GM19193 (cell line): Measurements from ENCODE around the gene DOK1.

ENCODE experiments used
- POLR2A ChIP-seq: IDR thresholded peaks from 4 replicates; pipeline ENCODE4 v1.6.1; 2011; ENCODE audit not compliant: insufficient read depth, insufficient read length; ENCODE audit errors: extremely low read depth

Gene DOK1

GRCh38 chr2:74551942-74552913 is 2.3 kb upstream of the DOK1 start:
- no peak for TF ChIP-seq POLR2A

GRCh38 chr2:74552914-74553811 is 1.4 kb upstream of the DOK1 start:
- TF ChIP-seq POLR2A, result no peak

- TF ChIP-seq POLR2A, result peak; percentile 57
Measured at GRCh38 chr2:74554820-74555531, 456 bp downstream of the DOK1 start.

DNA sequence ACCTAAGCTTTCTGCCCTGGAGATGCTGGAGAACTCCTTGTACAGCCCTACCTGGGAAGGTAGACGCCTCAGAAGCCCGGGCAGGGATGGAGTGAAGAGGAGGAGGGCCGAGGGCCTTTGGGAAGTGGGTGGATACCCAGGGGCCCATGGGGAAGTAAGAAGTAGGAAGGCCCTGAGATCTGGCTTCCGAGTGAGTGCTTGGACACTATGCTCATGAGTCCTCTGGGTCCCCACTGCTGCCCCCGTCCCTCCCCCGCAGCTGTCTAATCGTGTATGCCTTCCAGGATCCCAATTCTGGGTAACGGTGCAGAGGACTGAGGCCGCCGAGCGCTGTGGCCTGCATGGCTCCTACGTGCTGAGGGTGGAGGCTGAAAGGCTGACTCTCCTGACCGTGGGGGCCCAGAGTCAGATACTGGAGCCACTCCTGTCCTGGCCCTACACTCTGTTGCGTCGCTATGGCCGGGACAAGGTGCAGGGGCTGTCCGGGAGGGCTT is 1.1 kb downstream of the DOK1 start:
- TF ChIP-seq POLR2A, result no peak

DNA sequence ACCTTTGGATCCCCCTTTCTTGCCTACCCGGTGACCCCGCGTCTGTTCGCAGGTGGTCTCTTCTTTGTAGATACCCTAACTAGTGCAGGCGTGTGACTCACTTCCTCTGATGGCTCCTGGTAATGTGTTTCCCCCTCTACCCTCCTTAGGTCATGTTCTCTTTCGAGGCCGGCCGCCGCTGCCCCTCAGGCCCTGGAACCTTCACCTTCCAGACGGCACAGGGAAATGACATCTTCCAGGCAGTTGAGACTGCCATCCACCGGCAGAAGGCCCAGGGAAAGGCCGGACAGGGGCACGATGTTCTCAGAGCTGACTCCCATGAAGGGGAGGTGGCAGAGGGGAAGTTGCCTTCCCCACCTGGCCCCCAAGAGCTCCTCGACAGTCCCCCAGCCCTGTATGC is 1.6 kb downstream of the DOK1 start:
- TF ChIP-seq POLR2A, result no peak

DNA sequence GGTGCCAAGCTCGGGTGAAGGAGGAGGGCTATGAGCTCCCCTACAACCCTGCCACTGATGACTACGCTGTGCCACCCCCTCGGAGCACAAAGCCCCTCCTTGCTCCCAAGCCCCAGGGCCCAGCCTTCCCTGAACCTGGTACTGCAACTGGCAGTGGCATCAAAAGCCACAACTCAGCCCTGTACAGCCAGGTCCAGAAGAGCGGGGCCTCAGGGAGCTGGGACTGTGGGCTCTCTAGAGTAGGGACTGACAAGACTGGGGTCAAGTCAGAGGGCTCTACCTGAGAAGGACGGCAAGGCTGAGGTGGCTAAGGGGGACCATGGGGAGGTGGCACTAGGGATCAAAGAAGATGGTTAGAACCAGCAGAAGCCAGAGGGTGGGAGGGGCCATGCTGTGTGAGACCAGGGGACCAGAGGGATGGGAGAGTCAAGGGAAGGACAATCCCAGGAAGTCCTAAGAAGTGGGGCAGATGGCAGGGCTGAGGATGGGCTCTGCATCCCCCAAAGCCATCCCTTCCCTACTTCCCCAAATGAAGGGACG is 2.4 kb downstream of the DOK1 start:
- TF ChIP-seq POLR2A, result no peak

DNA sequence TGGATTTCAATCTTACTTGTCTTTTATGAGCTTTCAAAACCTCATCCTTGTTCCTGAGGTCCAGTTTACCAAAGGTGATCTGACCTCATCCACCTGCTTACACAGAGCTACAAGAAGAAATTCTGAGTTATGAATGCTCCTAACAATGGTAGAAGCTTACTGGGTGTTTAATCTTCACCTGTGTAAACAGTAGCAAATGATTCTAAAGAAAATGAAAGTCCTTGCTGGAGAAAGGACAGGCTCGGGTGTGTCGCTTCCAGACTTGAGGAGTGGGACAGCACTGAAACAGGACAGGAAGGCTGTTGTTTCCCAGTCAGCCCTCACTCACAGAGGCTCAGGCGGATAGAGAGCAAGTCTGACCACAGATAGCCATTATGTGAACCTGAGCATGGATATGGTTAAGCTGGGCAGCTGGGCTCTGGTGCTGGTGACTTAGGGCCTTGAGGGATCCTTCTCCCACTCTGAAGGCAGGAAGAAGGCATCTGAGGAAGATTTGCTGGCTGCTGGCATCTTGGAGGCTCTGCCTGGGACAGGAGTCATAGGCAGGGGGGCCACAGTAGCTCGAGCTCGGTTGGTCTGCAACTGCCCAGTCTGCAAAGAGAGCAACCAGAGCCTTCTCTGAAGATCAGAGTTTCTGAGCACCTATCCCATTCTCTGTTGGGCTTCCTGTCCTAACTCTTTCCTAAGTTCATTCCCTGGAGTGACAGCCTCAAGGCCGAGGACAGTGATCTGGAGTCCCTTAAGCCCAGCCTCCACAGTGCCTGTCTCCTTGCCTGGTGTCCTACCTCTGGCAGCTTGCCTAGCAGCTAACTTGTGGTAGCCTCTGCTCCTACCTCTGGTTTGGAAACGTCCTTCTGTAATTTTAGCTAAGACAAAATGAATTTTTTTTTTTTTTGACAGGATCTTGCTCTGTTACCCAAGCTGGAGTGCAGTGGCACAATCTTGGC is 4.0 kb downstream of the DOK1 start:
- TF ChIP-seq POLR2A, result peak; percentile 15

- TF ChIP-seq POLR2A, result no peak
Measured at GRCh38 chr2:74559912-74560311, 5.4 kb downstream of the DOK1 start.

GRCh38 chr2:74560591-74560990 is 6.1 kb downstream of the DOK1 start:
- TF ChIP-seq POLR2A, result no peak

DNA sequence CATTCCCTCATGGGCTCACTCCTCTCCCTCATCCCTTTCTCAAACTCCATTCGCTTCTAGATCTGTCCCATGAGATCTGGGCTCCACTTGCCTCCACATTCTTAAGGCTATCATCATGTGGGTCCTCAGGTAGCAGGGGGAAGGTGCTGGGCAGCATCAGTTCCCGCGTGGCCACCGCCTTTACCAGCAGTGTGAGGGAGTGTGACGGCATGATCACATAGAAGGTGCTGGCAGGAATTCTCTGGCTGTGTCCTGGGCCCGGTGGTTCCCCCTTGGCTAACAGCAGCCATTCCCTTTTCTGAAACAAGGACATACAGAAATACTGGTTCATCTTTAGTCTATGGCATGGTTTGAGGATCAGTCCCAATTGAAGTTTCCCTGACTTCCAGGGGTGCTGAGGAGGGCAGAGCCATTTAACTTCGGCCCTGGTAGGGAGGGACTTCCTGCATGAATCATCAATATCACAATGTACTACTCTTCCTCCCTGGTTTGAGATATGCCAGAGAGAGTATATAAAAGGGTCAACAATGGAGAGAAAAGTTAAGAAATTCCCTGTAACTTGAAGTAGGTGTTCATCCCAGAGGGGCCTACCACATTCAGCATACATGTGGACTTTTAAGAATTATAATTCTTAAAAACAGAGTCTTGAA is 7.7 kb downstream of the DOK1 start:
- no peak for TF ChIP-seq POLR2A

GRCh38 chr2:74564222-74564621 is 9.7 kb downstream of the DOK1 start:
- TF ChIP-seq POLR2A, result no peak

- no peak for TF ChIP-seq POLR2A
Measured at GRCh38 chr2:74566076-74566753, 11.7 kb downstream of the DOK1 start.
